Measurements from ENCODE around the gene ADGRG3.

DNA sequence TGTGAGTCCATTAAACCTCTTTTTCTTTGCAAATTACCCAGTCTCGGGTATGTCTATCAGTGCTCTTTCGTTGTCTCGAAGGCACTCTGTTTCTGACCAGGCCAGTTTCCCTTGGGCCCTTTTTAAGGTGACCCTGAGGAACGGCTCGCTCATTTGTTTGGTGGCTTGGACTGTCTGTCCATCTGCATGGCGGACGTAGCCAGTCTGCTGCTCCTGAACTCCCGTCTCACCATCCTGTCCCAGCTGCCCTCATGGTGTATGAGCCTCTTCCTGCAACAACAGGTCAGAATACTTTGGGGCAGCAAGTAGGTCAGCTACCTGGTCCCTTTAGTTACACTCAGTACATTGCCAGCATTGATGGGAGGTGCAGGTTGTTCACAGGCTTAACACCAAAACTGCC, 45.5 kb downstream of the ADGRG3 start:
- TF ChIP-seq, protein P1, sequence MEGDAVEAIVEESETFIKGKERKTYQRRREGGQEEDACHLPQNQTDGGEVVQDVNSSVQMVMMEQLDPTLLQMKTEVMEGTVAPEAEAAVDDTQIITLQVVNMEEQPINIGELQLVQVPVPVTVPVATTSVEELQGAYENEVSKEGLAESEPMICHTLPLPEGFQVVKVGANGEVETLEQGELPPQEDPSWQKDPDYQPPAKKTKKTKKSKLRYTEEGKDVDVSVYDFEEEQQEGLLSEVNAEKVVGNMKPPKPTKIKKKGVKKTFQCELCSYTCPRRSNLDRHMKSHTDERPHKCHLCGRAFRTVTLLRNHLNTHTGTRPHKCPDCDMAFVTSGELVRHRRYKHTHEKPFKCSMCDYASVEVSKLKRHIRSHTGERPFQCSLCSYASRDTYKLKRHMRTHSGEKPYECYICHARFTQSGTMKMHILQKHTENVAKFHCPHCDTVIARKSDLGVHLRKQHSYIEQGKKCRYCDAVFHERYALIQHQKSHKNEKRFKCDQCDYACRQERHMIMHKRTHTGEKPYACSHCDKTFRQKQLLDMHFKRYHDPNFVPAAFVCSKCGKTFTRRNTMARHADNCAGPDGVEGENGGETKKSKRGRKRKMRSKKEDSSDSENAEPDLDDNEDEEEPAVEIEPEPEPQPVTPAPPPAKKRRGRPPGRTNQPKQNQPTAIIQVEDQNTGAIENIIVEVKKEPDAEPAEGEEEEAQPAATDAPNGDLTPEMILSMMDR (IDR thresholded peaks at IDR 0.05), result no peak
- no peak for TF ChIP-seq ZFX (IDR thresholded peaks at IDR 0.05; ENCODE audit: borderline replicate concordance)
